ENCODE results near the gene UBE2C. TPM values are rescaled to one million over a fixed set of nuclear protein-coding genes. Genes with fewer than 3 reads are reported as not detected.

UBE2C gene
- total and polyA plus RNA-seq, 2 of the 8 experiments (the other 6 are each of a cell fraction or from before 2014, with no cell fraction given): 243 to 326 TPM

GRCh38 chr20:45792317-45793118 is 19.9 kb upstream of the UBE2C start:
- CTCF ChIA-PET (ENCODE audit: partially characterized antibody): interaction anchor here (0.6 to 1.9 kb wide), 5 partner anchors 15 to 415 kb away, joined by 3 to 4 read pairs (median 3); no protein-coding TSS in a partner anchor
- POLR2A ChIA-PET (ENCODE audit: partially characterized antibody): interaction anchor here (0.7 to 1.3 kb wide), 7 partner anchors 14 to 342 kb away, joined by 3 to 4 read pairs (median 3); partner anchors contain the start of gene PCIF1
- peaks cover 5 to 27% (median 14%) of the 10 kb centered on the region in 4 experiments; a peak in 7 of 8 replicates for H3K36me3 ChIP-seq (ENCODE audit: control insufficient read depth in 2 of 4, insufficient read depth in 4 of 4, low read length in 3 of 4)
- 58% methylated on average over 19 of the region's 19 CpGs; no CpG with 5 or more reads in 1 of the 2 experiments for WGBS, 2 experiments (ENCODE audit: extremely low coverage in 1 of 2, insufficient coverage in 1 of 2, insufficient read length in 1 of 2, insufficient replicate concordance in 2 of 2, low coverage in 1 of 2, low lambda C conversion rate in 2 of 2, missing lambda C conversion rate in 1 of 2)
- H2BK15ac ChIP-seq (ENCODE audit: low read length): no peak overlapping the region
- H4K20me1 ChIP-seq (replicated peaks in 1 of 2; ENCODE audit: control insufficient read depth in 1 of 2, insufficient read depth in 2 of 2, low read length in 2 of 2): peaks cover 0 to 2% of the 10 kb centered on the region in 2 experiments
- peaks cover 0 to 5% of the 10 kb centered on the region in 2 experiments; a peak in 1 of 4 replicates for H3K79me2 ChIP-seq (ENCODE audit: control insufficient read depth in 1 of 2, insufficient read depth in 2 of 2, low read length in 2 of 2)
- no peak overlapping the region for H3K56ac ChIP-seq (replicated peaks; ENCODE audit: insufficient read length, low read depth, low read length)
- peak overlapping the region; percentile 35; the same call in 1 of the 2 replicates for H2BK5ac ChIP-seq (ENCODE audit: low read depth, low read length)
- H3K14ac ChIP-seq (ENCODE audit: insufficient read length): no peak overlapping the region
- H3K27ac ChIP-seq (ENCODE audit: low read depth, low read length): peak overlapping the region; percentile 53; the same call in 1 of the 2 replicates
- H2AK5ac ChIP-seq (ENCODE audit: low read depth, low read length): no peak overlapping the region
- no peak overlapping the region for H2AFZ ChIP-seq (ENCODE audit: low read length)
- H3K23ac ChIP-seq (ENCODE audit: insufficient read length): no peak overlapping the region
- peak overlapping the region; percentile 84 to 98 (median 92) for H3K4me3 ChIP-seq (ENCODE audit: extremely low read depth in 1 of 4, insufficient read depth in 2 of 4, low read depth in 3 of 4, low read length in 4 of 4)
- peak overlapping the region; percentile 84 to 98 for H3K4me2 ChIP-seq (ENCODE audit: insufficient read depth in 1 of 2, low read depth in 2 of 2, low read length in 2 of 2)
- H4K5ac ChIP-seq (ENCODE audit: insufficient read length, low read depth, low read length): no peak overlapping the region
- H3K4ac ChIP-seq (replicated peaks; ENCODE audit: insufficient read length, low read depth, low read length): no peak overlapping the region
- peaks cover 0 to 3% (median under 1%) of the 10 kb centered on the region in 4 experiments; a peak in 4 of 7 replicates for H3K4me1 ChIP-seq (replicated peaks in 1 of 4; ENCODE audit: control insufficient read depth in 3 of 4, insufficient read depth in 4 of 4, low read length in 3 of 4)
- DNase-seq (ENCODE audit: low read depth in 1 of 2, low spot score in 2 of 2) (no peak), FAIRE-seq (no peak)
- H2BK20ac ChIP-seq (ENCODE audit: low read length): no peak overlapping the region
- H3K79me1 ChIP-seq (ENCODE audit: low read depth, low read length): peaks cover 8% of the 10 kb centered on the region
- peak overlapping the region in 2 of 4 experiments; percentile 64 to 70; a peak in 4 of 7 replicates for H3K9ac ChIP-seq (replicated peaks in 1 of 4; ENCODE audit: extremely low read depth in 1 of 4, low read depth in 3 of 4, low read length in 3 of 4)
- no peak overlapping the region for H2BK12ac ChIP-seq (ENCODE audit: low read depth, low read length)
- no peak overlapping the region for H3K18ac ChIP-seq (ENCODE audit: extremely low read depth, low read length)
- TF ChIP-seq NRF1 (IDR thresholded peaks at IDR 0.05; ENCODE audit: low read depth, low read length): no peak
- peak; percentile 33 for TF ChIP-seq SAP30 (IDR thresholded peaks at IDR 0.05; ENCODE audit: insufficient read depth, insufficient replicate concordance, low read length)
- H2BK120ac ChIP-seq (replicated peaks; ENCODE audit: low read depth, low read length): no peak overlapping the region
- H3K27me3 ChIP-seq (replicated peaks in 1 of 4; ENCODE audit: control insufficient read depth in 3 of 4, extremely low read depth in 1 of 4, insufficient read depth in 3 of 4, low read length in 3 of 4): no peaks in the 10 kb centered on the region
- no peaks in the 10 kb centered on the region for H3K9me3 ChIP-seq (ENCODE audit: insufficient read depth in 2 of 2, low read depth in 1 of 2, low read length in 1 of 2)
- H4K8ac ChIP-seq (ENCODE audit: extremely low read depth, insufficient read depth, low read length): peak overlapping the region; percentile 89
- no peak overlapping the region for H4K91ac ChIP-seq (replicated peaks; ENCODE audit: insufficient read length, low read length)
- peaks cover 5% of the 10 kb centered on the region; the same call in 1 of the 2 replicates for H3K23me2 ChIP-seq (ENCODE audit: low read depth, low read length)

Data from H1 (cell line).